ENCODE data around the gene AATK.
A peak's percentile ranks its signal among the peaks of the same experiment; 100 is the strongest.

The AATK gene

DNA sequence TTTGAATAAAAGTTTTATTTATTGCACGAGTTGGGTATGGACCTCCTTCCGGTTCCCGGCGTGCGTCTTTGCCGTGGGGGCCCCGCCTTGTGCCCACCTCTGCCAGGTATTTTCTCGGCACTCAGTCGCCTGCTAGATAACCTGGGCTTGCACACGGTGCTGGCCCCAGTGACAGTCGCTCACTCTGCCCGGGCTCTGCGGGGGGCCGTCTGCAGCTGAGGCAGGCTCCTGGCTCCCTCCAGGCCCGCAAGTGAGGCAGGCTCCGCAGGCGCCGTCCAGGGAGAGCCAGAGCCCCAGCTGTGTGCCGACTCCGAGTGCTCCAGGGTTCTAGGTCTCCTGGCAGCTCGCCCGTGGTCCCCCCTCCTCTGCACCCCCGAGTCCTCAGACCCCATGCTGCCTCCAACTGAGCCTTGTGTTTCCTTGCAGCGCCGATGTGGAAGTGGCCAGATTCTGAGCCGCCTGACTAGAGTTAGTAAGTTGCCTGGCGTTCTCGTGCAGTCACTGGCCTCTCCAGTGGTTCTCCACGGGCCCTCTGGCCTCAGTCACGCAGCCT is 55.5 kb downstream of the AATK start:
- no peak for DNase-seq

DNA sequence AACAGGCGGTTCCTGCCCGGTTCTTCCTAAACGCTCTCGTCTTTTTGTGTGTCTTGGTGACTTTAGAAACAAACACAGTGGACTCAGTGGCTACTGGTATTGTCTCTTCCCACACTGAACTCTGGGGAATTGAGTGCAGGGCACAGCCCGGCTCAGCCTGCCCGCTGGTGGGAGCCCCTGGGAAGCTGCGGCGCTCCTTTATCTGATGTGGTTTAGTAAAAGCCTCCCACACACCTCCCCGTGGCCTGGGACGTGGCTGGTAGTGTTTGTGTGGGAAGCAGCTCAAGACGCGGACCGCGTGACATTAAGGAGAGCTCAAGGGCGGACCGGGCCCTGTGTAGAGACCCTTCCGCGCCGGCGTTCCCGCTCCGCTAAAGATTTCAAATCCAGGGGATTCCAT is 56.1 kb downstream of the AATK start:
- no peak for DNase-seq

DNA sequence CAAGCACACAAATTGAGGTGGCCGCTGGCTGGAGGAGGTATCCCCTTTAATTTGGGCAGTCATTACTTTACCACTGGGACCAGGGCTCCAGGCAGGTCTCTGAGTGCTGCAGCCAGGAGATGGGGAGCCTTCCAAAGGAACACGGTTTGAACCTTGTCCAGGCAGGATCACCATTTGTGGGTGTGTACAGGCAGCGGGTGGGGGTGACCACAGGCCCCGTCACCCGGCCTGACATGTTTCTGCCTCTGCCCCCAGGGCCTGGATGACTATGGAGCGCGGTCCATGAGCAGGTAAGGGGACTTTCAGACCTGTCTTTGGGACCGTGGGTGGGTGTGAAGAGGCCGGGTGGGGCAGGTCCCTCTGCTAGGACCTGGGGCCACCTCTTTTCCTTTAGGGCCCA is 57.8 kb downstream of the AATK start:
- DNase-seq, result no peak

DNA sequence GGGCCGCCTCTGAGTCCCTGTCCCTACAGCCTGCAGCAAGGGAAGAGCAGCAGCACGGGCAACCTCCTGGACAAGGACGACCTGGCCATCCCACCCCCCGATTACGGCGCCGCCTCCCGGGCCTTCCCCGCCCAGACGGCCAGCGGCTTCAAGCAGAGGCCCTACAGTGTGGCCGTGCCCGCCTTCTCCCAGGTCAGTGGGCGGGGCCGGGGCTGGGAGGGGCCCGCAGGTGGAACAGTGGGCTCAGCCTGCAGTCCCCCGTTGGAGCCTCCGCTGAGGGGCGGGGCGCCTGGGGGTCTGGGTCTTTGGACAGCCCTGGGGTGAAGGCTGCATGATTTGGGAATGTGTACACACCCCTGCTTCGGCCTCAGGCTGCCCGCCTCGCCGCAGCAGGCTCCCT is 59.3 kb downstream of the AATK start:
- DNase-seq, result no peak

DNA sequence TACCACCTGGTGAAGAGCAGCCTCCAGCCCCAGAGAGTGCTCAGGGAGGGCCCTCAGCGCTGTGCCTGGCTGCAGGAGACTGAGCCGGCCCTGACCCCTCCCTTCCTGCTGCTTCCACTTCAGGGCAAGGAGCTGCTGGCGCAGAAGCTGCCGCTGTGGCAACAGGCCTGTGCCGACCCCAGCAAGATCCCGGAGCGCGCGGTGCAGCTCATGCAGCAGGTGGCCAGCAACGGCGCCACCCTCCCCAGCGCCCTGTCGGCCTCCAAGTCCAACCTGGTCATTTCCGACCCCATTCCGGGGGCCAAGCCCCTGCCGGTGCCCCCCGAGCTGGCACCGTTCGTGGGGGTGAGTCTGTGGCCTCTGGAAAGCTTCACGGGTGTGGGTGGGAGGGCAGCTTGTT is 62.6 kb downstream of the AATK start:
- no peak for DNase-seq

DNA sequence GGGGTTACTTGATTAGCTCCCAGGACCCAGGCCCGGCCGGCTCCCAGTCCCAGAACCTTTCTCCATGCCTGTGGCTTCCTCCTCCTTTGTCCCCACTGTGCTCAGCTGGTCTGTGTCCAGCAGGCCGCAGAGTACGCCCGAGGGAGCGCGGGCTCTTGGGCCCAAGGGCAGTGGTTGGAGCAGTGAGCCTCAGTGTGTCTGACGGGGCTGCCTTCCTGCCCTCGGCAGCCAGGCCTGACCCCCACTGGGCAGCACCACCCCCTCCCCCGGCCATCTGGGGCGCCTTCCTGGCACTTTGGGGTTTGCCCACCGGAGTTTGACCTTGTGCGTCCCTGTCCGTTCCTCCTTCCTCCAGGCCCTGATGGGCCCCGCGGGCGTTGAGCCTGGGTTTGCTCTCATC is 63.2 kb downstream of the AATK start:
- no peak for DNase-seq

DNA sequence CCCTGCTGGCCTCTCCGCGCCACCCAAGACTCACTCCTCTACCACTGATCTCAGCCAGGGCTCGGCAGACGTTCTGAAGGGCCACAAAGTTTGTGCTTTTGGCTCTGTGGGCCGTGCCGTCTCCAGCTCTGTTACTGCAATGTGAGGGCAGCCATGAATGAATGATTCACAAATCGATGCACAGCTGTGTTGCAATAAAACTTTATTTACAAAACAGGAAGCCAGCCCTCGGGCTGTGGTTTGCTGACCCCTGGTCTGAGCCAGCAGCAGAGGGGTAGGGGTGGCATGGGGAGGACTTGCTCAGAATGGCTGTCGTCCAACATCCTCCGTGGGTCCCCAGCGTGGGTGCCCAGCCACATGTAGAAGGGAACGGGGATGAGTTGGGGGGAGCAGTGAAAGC is 63.7 kb downstream of the AATK start:
- DNase-seq, result no peak

DNA sequence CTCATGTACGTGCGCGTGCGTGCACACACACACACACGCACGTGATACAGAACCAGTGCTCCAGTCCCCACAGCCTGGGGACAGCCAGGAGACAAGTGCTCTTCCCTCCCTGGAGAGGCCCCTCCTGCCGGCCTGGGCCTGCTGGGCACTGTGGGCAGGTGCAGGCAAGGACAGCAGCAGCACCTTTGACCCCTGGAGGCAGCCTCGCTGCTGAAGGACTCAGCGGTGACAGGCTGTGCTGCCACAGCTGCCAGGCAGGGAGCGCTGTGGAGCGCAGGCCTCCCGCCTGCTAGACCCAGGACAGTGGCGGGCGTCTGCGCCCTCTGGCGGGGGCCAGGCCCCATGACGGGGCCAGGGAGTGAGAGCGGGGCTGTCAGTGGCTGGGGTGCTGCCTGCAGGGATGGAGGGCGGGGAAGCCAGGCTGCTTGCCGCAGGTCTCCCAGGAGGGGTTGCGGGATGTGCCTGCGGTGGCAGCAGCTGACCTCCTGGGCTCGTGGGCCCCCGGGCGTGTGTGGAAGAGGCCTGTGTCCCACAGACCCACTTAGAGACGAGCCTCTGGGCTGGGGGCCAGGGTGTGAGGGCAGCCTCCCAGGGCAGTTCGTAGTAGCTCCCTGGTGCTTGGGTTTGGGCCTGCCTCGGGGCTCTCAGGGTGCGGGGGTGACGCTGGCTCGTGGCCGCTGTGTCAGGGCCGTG is 64.3 kb downstream of the AATK start:
- DNase-seq, result peak; percentile 15

DNA sequence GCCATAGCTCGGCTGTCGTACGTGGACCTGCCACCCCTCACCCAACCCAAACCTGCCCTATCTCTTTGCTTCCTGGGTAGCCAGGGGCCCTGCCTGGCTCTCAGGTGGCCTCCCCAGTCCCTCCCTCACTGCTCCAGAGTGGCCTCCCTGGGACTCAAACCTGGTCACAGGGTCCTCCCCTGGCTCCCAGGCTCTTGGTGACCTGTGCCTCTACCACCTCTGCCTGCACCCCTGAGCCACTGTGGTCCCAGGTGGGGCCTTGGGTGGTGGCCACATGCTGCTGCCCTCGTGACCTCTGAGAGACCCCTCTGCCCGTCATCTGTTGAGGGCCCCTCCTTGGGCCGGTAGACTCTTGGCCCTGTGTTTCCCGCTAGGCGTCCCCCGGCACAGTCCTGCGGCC is 65.4 kb downstream of the AATK start:
- DNase-seq, result no peak

DNA sequence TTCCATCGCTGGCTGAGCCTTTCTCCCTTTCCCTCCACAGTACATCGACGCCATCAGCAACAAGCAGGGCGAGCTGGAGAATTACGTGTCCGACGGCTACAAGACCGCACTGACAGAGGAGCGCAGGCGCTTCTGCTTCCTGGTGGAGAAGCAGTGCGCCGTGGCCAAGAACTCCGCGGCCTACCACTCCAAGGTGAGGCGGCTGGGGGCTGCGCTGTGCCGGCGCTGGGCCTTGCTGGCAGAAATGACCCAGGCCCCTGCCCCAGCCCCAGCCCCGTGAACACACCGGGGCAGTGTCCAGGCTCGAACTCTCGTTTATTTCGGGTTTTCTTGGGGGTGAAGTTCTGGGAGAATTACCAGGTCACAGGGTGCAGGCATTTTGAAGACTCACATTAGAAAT is 66.1 kb downstream of the AATK start:
- DNase-seq, result no peak

DNA sequence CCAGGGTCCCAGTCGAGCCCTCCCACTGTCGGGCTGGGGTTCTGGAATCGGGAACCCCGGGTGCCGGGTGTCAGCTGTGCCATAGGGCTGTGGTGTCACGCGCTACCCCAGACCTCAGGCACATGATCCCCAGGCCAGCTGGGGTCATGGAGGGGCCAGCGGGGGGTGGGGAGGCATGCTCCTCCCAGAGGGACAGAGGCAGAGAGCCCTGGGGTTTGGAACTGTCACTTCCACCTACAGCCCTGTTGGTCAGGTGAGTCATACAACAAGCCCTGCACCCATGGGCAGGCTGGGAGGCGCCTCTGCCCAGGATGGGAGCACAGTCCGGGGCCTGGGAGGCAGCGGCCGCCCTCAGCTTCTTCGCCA is 68.1 kb downstream of the AATK start:
- no peak for DNase-seq

DNA sequence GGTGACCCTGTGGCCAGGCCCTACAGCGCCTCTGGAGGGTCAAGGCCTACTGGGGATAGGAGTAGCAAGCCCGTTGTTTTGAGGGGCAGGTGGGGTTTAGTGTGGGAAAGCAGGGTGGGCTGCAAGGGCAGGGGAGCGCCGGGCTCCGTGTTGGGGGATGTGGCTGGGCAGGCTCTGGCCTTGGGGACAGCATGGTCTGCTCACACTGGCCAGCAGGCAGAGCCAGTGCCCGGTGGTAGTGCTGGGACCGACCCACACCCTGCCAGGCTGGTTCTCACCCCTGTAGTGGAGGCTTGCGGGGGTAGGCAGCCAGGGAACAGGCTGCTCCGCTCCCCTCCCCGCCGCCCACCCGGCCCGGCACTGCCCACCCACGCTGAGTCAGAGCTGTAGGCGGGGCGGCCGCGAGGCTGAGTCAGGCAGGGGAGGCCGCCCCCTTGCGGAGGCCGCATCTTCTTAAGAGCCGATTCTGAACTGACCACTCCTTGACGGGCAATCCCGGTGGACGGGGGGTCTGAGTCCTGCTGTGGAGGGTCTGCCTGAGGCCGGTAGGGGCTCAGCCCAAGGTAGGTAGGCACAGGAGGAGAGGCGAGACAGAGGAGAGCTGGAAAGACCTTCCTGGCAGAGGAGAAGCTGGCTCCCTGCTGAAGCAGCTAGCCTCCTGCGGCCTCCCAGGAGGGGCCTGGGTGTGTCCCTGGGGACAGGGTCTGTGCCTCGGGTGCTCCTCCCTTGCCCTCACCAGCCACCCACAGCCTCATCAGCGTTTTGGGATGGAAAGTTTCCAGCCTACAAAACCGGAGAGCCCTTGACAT is 68.7 kb downstream of the AATK start:
- DNase-seq, result no peak

DNA sequence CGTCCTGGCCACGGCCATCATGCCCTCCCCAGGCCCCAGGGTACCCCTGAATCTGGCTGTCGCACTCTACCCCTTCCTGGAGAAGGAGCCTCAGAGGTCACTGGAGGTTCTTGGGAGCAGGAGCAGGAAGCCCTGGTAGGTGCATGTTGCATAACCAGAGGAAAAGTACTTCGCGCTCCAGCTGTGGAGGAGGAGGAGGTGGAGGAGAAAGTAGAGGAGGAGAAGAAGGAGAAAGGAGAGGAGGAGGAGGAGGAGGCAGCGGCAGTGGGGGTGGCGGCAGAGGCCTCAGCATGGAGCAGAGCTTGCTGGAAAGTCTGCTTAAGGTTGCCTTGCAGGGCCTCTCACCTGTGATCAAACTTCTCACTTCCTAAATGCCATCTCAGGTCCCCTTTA is 69.3 kb downstream of the AATK start:
- no peak for DNase-seq

DNA sequence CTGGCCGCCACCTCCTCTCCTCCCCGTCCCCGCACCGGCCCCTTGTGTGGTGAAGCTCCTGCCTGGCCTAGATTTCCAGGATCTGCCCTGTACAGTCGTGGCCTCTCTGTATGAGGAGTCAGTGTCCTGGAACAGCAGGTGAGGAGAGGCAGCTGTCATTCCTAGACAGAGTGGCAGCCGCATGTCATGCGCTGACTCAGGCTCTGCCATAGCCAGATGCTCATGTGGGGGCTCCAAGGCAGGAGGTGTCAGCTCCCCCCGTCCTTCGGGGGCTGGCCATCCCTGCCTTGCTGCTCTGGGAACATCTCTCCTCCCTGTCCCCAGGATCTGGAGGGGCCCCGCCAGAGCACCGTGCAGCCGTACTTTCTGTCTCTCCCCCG is 70.6 kb downstream of the AATK start:
- no peak for DNase-seq

DNA sequence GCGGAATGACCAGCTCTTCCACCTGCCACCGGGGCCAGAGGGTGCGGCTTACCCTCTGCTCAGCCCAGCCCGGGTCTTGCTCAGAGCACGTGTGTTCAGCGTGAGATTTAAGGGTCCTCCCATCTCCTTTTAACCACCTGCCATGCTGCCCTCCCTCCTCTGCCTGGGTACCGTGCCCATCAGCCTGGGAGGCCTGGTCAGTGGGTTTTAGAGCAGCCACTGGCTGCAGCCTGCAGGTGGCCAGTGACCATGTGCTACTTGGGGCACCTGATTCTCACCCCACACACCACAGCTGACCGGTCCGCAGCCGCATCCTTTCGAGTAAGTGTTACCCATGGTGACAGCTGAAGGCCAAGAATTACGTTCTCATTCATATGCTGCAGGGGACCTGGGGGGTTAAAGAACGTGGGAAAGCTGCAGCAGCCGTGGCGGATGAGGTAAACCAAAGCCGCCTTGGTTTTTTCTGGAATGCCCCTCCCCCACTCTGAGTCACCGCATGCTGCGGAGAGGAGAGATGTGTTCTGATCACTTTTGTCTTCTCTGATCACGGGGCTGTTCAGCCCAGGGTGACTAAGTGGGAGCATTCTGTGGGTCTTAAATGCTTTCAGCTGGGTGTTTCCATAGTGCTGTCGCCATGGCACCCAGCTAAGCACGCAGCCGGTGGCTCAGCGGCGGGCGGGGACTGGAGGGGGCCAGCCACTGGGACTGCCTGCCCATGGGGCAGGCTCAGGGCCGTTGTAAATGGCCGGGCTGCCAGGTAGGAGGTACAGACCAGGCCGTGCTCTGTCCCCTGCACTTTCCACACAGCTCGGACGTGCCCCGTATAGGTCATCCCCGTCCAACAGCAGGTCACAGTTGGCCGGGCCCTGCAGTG is 71.3 kb downstream of the AATK start:
- peak; percentile 70 for DNase-seq

DNA sequence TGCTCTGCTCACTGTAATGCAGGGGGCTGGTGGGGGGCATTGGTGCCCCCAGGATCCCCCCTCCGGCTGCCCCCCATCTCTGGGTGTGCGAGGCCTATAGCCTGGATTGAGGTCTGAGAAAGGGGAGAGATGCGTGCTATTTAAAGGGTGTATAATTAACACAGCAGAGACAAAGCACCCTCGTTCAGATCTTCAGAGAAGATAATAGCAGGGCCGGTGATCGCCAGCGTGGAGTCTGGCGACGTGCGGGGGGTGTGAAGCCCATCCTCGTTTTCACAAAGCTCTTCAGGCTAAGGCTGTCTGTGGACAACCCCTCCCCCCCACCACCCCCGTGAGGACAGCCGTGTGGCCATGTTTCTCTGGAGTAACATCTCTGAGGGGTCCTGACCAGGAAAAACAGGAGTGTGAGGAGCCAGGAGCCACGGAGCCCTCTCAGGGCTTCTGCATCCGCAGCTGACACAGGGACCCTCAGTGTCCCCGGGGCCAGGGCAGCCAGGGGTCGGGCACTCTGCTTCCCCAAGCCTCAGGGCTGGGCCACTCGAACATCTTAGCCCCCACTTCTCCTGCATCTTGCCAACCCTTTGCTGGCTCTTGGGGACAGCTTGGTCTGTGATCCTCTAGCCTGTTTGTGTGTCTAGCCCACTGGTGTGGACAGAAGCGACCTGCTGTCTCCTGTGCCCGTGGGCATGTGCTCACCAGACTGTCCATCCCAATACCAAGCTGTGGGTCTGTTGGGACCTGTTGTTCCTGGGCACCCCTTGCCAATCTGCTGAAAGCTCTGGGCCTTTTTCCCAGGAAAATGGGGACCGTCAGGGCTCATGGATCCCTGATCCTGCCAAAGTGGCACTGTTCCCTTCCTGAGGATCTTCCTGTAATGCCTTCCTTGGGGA is 72.2 kb downstream of the AATK start:
- DNase-seq, result no peak

DNA sequence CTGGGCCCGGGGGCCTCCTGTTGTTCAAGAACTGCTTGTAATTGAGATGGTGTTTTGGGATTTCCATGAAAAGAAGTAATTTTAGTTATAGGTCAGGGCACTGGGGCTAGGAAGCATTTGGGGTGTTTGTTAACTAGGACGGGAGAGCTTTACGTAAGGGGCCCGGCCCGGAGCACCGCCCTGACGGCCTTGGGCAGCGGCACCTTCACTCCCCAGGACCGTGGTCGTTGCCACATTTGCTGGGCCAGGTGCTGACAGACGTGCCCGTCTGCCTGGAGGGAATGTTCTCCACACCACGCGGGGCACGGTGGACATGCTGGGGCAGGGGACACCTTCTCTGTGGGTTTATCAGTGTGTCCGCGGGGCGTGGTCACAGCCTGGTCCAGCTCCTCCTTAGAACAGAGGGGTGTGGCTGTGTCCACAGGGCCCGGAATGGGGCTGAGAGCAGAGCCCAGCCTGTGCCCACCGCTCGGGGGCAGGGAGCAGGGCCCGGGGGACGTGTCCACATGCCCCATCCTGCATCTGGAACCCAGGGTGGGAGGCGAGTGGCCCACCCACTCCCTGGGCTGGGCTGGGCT is 73.4 kb downstream of the AATK start:
- no peak for DNase-seq

DNA sequence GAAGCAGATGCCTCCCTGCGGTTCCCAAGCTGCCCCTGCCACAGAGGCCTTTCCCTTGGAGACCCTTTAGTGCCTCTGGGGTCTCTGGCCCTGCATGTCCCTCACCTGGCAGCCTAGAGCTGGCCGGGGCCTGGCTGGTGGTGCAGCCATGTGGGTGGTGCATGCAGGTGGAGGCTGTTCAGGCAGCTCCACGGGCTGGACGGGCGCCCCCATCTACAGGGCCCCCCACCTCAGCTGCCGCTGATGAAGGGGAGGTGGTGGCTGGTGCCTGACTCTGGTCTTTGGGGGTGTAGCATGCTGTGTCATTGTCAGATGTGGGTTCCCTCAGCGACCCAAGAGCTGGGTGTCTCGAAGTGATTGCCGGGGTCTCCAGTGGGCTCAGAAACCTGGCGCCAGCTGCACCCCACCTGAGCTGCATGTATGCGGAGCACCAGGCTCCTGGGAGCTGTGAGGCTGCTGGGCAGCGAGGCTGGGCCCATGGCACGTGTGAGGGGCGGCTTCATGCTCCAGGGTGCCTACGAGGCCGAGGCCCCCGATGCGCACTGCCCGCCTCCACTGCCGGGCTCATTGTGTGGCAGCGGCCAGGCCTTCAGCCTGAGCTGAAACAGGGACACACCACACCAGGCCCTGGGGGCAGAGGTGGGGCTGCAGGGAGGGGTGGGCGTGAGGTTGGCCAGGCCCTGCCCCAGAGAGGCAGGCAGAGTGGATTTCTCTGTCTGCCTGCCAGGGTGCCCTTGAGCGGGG is 74.1 kb downstream of the AATK start:
- no peak for DNase-seq

DNA sequence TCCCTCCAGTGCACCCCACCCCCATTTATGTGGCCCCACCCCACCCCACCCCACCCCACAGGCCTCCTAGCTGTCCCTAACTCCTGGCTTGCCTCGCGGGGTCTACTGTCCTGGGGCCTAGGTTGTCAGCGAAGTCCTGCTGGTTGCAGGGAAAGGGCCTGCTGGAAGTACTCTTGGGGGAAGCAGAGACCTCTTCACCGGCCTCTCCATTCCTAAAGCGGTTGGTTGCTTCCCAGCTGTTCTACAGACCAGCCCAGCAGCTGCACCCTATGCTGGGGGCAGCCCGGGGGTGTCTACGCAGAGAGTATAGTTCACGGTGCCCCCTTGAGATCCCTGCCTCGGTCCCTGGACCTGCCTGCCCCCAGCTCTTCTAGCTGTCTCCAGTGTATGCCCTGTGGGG is 74.9 kb downstream of the AATK start:
- no peak for DNase-seq

DNA sequence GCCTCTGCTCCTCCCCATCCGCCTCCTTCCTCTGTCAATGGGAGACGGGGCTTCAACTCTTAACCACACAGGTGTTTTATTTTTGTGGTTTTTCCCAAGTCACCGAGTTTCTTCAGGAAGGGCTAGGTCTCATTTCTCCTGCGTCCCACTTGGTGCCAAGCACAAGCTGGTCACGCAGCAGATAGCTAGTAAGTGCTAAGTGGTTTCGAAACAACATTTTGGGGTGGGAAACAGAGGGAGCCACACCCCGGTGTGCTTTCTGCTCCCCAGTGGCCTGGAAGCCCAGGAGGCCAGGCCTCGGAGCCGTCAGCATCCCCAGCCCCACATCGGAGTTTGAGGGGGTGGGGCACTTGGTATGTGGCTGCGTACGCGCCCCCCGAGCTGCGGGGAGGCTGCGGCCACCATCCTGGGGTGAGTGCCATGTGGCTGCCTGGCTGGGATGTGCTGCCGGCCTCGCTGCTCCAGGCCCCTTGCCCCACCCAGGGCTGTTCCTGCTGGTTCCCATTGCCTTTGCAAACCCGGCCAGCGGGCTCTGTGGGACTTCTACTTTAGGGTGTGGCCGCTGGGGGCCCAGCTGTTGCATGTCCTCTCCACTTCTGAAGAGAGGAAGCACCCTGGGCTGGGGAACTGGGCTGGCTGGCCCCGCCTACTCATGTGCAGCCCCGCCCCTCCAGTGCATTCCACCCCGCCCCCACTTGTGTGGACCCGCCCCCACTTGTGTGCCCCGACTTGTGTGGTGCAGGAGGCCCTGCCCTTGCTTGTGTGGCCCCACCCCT is 75.5 kb downstream of the AATK start:
- DNase-seq, result peak; percentile 39

All from SIG-M5 (cell line).